ENCODE measurements around the gene ARHGAP31. TPM values are rescaled to one million over a fixed set of nuclear protein-coding genes. Genes with fewer than 3 reads are reported as not detected.

ARHGAP31 gene
- polyA plus RNA-seq, 3 donors, result 4.7 to 9.8 (median 7.6) TPM

DNA sequence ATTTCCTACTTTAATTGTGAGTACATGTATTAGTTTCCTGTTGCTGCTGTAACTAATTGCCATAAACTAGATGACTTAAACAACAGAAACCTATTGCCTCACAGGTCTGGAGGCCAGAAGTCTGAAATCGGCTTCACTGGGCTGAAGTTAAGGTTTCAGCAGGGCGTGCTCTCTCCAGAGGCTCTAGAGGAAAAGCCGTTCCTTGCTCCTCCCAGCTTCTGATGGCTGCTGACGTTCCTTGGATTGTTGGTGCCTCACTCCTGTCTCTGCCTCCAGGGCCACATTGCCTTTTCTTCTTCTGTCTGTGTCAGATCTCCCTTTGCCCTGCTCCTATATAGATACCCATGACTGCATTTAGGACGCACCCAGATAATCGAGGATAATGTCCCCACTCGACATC lies 80.9 kb downstream of the ARHGAP31 start:
- intact Hi-C loops (cut with micrococcal nuclease), result no loop called here

DNA sequence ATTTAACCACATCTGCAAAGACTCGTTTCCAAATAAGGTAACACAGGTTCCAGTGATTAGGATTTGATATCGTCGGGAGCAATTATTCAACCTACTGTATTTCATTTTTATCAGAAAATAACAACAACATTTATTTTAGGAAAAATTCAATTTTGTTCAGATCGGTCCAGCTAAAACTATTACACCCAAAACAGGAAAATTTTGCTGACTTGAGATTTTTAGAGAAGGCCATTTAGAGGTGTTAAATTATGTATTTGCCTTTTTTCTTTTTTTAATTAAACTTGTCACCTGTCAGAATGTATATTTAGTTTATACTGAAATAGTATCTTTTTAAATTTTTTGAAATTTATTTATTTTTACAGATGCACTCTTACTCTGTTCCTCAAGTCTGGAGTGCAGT lies 81.3 kb downstream of the ARHGAP31 start:
- H3K4me3 ChIP-seq (replicated peaks in 1 of 3; ENCODE audit: low read depth in 2 of 3, low read length in 3 of 3), result no peak overlapping the region
- DNase-seq, result no peak

More for the DNA sequence above, 80.9 kb downstream of the ARHGAP31 start:
- Histone ChIP-seq H3K4me1 (ENCODE audit: control insufficient read depth in 1 of 2, insufficient read depth in 2 of 2, low read length in 2 of 2) (no peaks in the 10 kb centered on the region), H3K36me3 (replicated peaks in 1 of 2; ENCODE audit: control insufficient read depth in 1 of 2, insufficient read depth in 2 of 2, low read length in 2 of 2) (peaks cover 10 to 56% of the 10 kb centered on the region in 2 donors), H3K27ac (ENCODE audit: low read depth in 1 of 2, low read length in 2 of 2) (no peak overlapping the region), H3K9ac (ENCODE audit: insufficient read depth, low read length, poor library complexity, severe bottlenecking) (no peak overlapping the region), H3K4me3 (replicated peaks in 1 of 3; ENCODE audit: low read depth in 2 of 3, low read length in 3 of 3) (no peak overlapping the region), H2AFZ (ENCODE audit: insufficient read depth, low read depth, low read length, poor library complexity, severe bottlenecking) (no peak overlapping the region), H4K20me1 (ENCODE audit: insufficient read depth, low read length) (no peaks in the 10 kb centered on the region), H3K27me3 (ENCODE audit: control insufficient read depth in 2 of 2, insufficient read depth in 2 of 2, low read length in 2 of 2) (no peaks in the 10 kb centered on the region), H3K4me2 (replicated peaks; ENCODE audit: extremely low read depth, low read length, poor library complexity, severe bottlenecking) (no peak overlapping the region), H3K79me2 (ENCODE audit: insufficient read depth, low read length) (no peaks in the 10 kb centered on the region), H3K9me3 (replicated peaks in 1 of 2; ENCODE audit: control insufficient read depth in 1 of 2, insufficient read depth in 1 of 2, low read length in 2 of 2) (no peaks in the 10 kb centered on the region)
- WGBS (ENCODE audit: insufficient coverage), result 94% methylated on average over 7 of the region's 7 CpGs
- no peak overlapping the region for H3K4me3 Mint-ChIP-seq
- peaks cover 0 to 5% (median 0%) of the 10 kb centered on the region in 7 donors for H3K9me3 Mint-ChIP-seq
- no peaks in the 10 kb centered on the region for H3K27me3 Mint-ChIP-seq (ENCODE audit: low read depth in 3 of 3)
- TF ChIP-seq, protein P1, sequence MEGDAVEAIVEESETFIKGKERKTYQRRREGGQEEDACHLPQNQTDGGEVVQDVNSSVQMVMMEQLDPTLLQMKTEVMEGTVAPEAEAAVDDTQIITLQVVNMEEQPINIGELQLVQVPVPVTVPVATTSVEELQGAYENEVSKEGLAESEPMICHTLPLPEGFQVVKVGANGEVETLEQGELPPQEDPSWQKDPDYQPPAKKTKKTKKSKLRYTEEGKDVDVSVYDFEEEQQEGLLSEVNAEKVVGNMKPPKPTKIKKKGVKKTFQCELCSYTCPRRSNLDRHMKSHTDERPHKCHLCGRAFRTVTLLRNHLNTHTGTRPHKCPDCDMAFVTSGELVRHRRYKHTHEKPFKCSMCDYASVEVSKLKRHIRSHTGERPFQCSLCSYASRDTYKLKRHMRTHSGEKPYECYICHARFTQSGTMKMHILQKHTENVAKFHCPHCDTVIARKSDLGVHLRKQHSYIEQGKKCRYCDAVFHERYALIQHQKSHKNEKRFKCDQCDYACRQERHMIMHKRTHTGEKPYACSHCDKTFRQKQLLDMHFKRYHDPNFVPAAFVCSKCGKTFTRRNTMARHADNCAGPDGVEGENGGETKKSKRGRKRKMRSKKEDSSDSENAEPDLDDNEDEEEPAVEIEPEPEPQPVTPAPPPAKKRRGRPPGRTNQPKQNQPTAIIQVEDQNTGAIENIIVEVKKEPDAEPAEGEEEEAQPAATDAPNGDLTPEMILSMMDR (IDR thresholded peaks at IDR 0.05), result no peak
- H3K36me3 Mint-ChIP-seq, result peaks cover 44 to 51% of the 10 kb centered on the region in 2 donors
- no peaks in the 10 kb centered on the region for H3K4me1 Mint-ChIP-seq
- H3K27ac Mint-ChIP-seq, result peak overlapping the region in 1 of 7 donors; percentile 26
- DNase-seq, result no peak

More for the DNA sequence above, 81.3 kb downstream of the ARHGAP31 start:
- H2AFZ ChIP-seq (ENCODE audit: insufficient read depth, low read depth, low read length, poor library complexity, severe bottlenecking), result no peak overlapping the region
- intact Hi-C loops (cut with micrococcal nuclease), result no loop called here
- H3K9ac ChIP-seq (ENCODE audit: insufficient read depth, low read length, poor library complexity, severe bottlenecking), result no peak overlapping the region
- no peaks in the 10 kb centered on the region for H3K4me1 ChIP-seq (ENCODE audit: control insufficient read depth in 1 of 2, insufficient read depth in 2 of 2, low read length in 2 of 2)
- Mint-ChIP-seq H3K27ac (no peak overlapping the region), H3K9me3 (peaks cover 0 to 5% (median 0%) of the 10 kb centered on the region in 7 donors), H3K36me3 (peaks cover 44 to 48% of the 10 kb centered on the region in 2 donors), H3K4me3 (no peak overlapping the region), H3K27me3 (ENCODE audit: low read depth in 3 of 3) (no peaks in the 10 kb centered on the region), H3K4me1 (no peaks in the 10 kb centered on the region)
- no CpG with 5 or more reads among the region's 4 CpGs for WGBS (ENCODE audit: insufficient coverage)
- H3K9me3 ChIP-seq (replicated peaks in 1 of 2; ENCODE audit: control insufficient read depth in 1 of 2, insufficient read depth in 1 of 2, low read length in 2 of 2), result no peaks in the 10 kb centered on the region
- no peaks in the 10 kb centered on the region for H4K20me1 ChIP-seq (ENCODE audit: insufficient read depth, low read length)
- no peak overlapping the region for H3K27ac ChIP-seq (ENCODE audit: low read depth in 1 of 2, low read length in 2 of 2)
- no peaks in the 10 kb centered on the region for H3K79me2 ChIP-seq (ENCODE audit: insufficient read depth, low read length)
- TF ChIP-seq, protein P1 (IDR thresholded peaks at IDR 0.05), result no peak
- H3K27me3 ChIP-seq (ENCODE audit: control insufficient read depth in 2 of 2, insufficient read depth in 2 of 2, low read length in 2 of 2), result no peaks in the 10 kb centered on the region
- H3K36me3 ChIP-seq (replicated peaks in 1 of 2; ENCODE audit: control insufficient read depth in 1 of 2, insufficient read depth in 2 of 2, low read length in 2 of 2), result peaks cover 7 to 54% of the 10 kb centered on the region in 2 donors
- H3K4me2 ChIP-seq (replicated peaks; ENCODE audit: extremely low read depth, low read length, poor library complexity, severe bottlenecking), result no peak overlapping the region
